Measurements from ENCODE around the gene CAMSAP1.

CAMSAP1 gene

DNA sequence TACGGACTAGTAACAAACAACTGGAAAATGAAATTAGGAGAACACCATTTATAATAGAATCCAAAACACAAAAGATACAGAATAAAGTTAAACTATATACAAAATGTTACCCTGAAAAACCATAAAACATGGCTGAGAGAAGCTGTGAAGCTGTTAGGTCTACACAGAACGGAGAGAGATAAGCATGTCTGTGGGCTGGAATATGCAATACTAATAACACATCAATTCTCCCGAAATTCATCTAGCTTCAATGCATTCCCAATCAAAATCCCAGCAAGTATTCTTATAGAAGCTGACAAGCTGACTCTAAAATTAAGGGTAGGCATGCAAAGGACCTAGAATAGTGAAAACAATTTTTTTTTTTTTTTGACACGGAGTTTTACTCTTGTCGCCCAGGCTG lies 32.5 kb downstream of the CAMSAP1 start:
- Histone ChIP-seq H3K9me2 (ENCODE audit: low read depth, low read length) (no peaks in the 10 kb centered on the region), H3K4me3 (ENCODE audit: low read depth, low read length, poor library complexity, severe bottlenecking) (no peak overlapping the region), H2AFZ (ENCODE audit: low read length) (no peak overlapping the region), H3K4me1 (ENCODE audit: insufficient read depth, low read length, severe bottlenecking) (no peaks in the 10 kb centered on the region), H3K9me3 (ENCODE audit: low read length) (no peaks in the 10 kb centered on the region), H3K27ac (ENCODE audit: low read depth, low read length, poor library complexity, severe bottlenecking) (no peak overlapping the region), H3F3A (ENCODE audit: insufficient read depth, low read length) (no peaks in the 10 kb centered on the region), H3K79me2 (ENCODE audit: insufficient read depth, low read length) (no peaks in the 10 kb centered on the region), H3K36me3 (ENCODE audit: insufficient read depth, low read length) (no peaks in the 10 kb centered on the region; the same call in 1 of the 2 replicates), H4K20me1 (ENCODE audit: insufficient read depth, low read length) (no peaks in the 10 kb centered on the region), H3K4me2 (ENCODE audit: low read length) (no peak overlapping the region), H3K9ac (ENCODE audit: low read length) (no peak overlapping the region), H3K27me3 (ENCODE audit: insufficient read depth, low read length) (no peaks in the 10 kb centered on the region)
- no peak for TF ChIP-seq EZH2 (IDR thresholded peaks at IDR 0.05; ENCODE audit: borderline replicate concordance, low read length)
- TF ChIP-seq CTCF (IDR thresholded peaks at IDR 0.05; ENCODE audit: low read length) = no peak

DNA sequence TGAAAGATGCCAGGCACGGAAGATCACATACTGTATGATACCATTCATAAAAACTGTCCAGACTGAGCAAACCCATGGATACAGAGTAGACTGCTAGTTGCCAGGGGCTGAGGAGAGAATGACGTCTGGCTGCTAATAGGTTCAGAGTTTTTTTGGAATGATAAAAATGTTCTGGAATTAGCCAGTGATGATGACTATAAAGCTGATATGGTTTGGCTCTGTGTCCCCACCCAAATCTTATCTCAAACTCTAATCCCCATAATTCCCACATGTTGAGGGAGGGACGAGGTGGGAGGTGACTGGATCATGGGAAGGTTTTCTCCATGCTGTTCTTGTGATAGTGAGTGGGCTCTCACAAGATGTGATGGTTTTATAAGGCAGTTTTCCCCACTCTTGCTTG lies 37.4 kb downstream of the CAMSAP1 start:
- H3K27me3 ChIP-seq (ENCODE audit: insufficient read depth, low read length) = no peaks in the 10 kb centered on the region
- H3K4me1 ChIP-seq (ENCODE audit: insufficient read depth, low read length, severe bottlenecking) = no peaks in the 10 kb centered on the region
- no peaks in the 10 kb centered on the region for H3K9me3 ChIP-seq (ENCODE audit: low read length)
- no peak overlapping the region for H3K9ac ChIP-seq (ENCODE audit: low read length)
- H4K20me1 ChIP-seq (ENCODE audit: insufficient read depth, low read length) = no peaks in the 10 kb centered on the region
- no peaks in the 10 kb centered on the region for H3K9me2 ChIP-seq (ENCODE audit: low read depth, low read length)
- H3K4me2 ChIP-seq (ENCODE audit: low read length) = no peak overlapping the region
- H3K4me3 ChIP-seq (ENCODE audit: low read depth, low read length, poor library complexity, severe bottlenecking) = no peak overlapping the region
- H3K27ac ChIP-seq (ENCODE audit: low read depth, low read length, poor library complexity, severe bottlenecking) = no peak overlapping the region
- no peak for TF ChIP-seq CTCF (IDR thresholded peaks at IDR 0.05; ENCODE audit: low read length)
- no peak for TF ChIP-seq EZH2 (IDR thresholded peaks at IDR 0.05; ENCODE audit: borderline replicate concordance, low read length)
- no peaks in the 10 kb centered on the region for H3K79me2 ChIP-seq (ENCODE audit: insufficient read depth, low read length)
- H3F3A ChIP-seq (ENCODE audit: insufficient read depth, low read length) = no peaks in the 10 kb centered on the region
- H2AFZ ChIP-seq (ENCODE audit: low read length) = no peak overlapping the region
- H3K36me3 ChIP-seq (ENCODE audit: insufficient read depth, low read length) = no peaks in the 10 kb centered on the region

GRCh38 chr9:135865531-135865930 lies 41.8 kb downstream of the CAMSAP1 start:
- Histone ChIP-seq H3K27ac (ENCODE audit: low read depth, low read length, poor library complexity, severe bottlenecking) (no peak overlapping the region), H3K9me2 (ENCODE audit: low read depth, low read length) (no peaks in the 10 kb centered on the region), H3K9ac (ENCODE audit: low read length) (no peak overlapping the region), H3K9me3 (ENCODE audit: low read length) (no peaks in the 10 kb centered on the region), H3K27me3 (ENCODE audit: insufficient read depth, low read length) (no peaks in the 10 kb centered on the region), H2AFZ (ENCODE audit: low read length) (no peak overlapping the region), H4K20me1 (ENCODE audit: insufficient read depth, low read length) (no peaks in the 10 kb centered on the region), H3K4me2 (ENCODE audit: low read length) (no peak overlapping the region), H3K36me3 (ENCODE audit: insufficient read depth, low read length) (no peaks in the 10 kb centered on the region), H3F3A (ENCODE audit: insufficient read depth, low read length) (no peaks in the 10 kb centered on the region), H3K4me3 (ENCODE audit: low read depth, low read length, poor library complexity, severe bottlenecking) (no peak overlapping the region), H3K4me1 (ENCODE audit: insufficient read depth, low read length, severe bottlenecking) (peaks cover 8% of the 10 kb centered on the region), H3K79me2 (ENCODE audit: insufficient read depth, low read length) (no peaks in the 10 kb centered on the region)
- TF ChIP-seq CTCF (IDR thresholded peaks at IDR 0.05; ENCODE audit: low read length) (no peak), EZH2 (IDR thresholded peaks at IDR 0.05; ENCODE audit: borderline replicate concordance, low read length) (no peak)
